Ovary (tissue), 3 donors: ENCODE measurements around the gene LARP7.

Experiments
- CTCF ChIP-seq, 3 donors: fragments of 450-650 bp in 2 of 3; fragments of 200-600 bp in 1 of 3; IDR thresholded peaks; one replicate each; pipeline versions ENCODE4 v1.5.1 to v1.8.0; 2016 to 2022; ENCODE audit warnings: antibody characterized with exemption in 3 of 3, mild to moderate bottlenecking in 1 of 3
- EP300 ChIP-seq: sonication (generic); formaldehyde crosslinking; IDR thresholded peaks from one replicate; pipeline ENCODE4 v1.6.1; 2017; ENCODE audit warnings: antibody characterized with exemption
- POLR2A ChIP-seq: fragments of 450-650 bp; IDR thresholded peaks from one replicate; pipeline ENCODE4 v1.6.1; 2017; ENCODE audit warnings: antibody characterized with exemption, mild to moderate bottlenecking, moderate library complexity
- donor health status: DM: no; HTN: no; CAD: no.

GRCh38 chr4:112650332-112650731 is 13.4 kb downstream of the LARP7 start:
- TF ChIP-seq CTCF (IDR thresholded peaks at IDR 0.05): no peak
- TF ChIP-seq POLR2A: no peak
- no peak for TF ChIP-seq EP300
